Adrenal gland (tissue), 5 donors: ENCODE measurements around the gene PTH1R.

Experiments
- CTCF ChIP-seq, 6 experiments: fragments of 450-650 bp in 4 of 6; fragments of 200-600 bp in 2 of 6; sonication (generic) in 1 of 6; IDR thresholded peaks; 1 replicate in 5 of 6; 2 replicates in 1 of 6; pipeline versions ENCODE4 v1.5.1 to v1.8.0; 2016 to 2021; ENCODE audit warnings: antibody characterized with exemption in 6 of 6, mild to moderate bottlenecking in 2 of 6, moderate library complexity in 1 of 6
- POLR2A ChIP-seq, 2 donors: fragments of 450-650 bp; IDR thresholded peaks; one replicate each; pipeline ENCODE4 v1.6.1; 2017; ENCODE audit warnings: antibody characterized with exemption in 2 of 2, mild to moderate bottlenecking in 2 of 2, moderate library complexity in 1 of 2
- donor health status: DM: no; HTN: no; CAD: no.

- no peak for TF ChIP-seq CTCF (IDR thresholded peaks at IDR 0.05)
- TF ChIP-seq POLR2A (IDR thresholded peaks at IDR 0.05): peak in 1 of 2 donors; percentile 57
These were observed 69.5 kb downstream of the PTH1R start for GRCh38 chr3:46946856-46947545.
